Cardiac ventricle fibroblast (primary cell): ENCODE measurements around the gene PRICKLE1. TPM values are rescaled to one million over a fixed set of nuclear protein-coding genes. Genes with fewer than 3 reads are reported as not detected.

Experiments used
- total RNA-seq: library from RNA; depleted of rRNA; stranded (reverse); fragments of >200 nt; gene quantifications from 2 replicates; pipeline ENCODE4 v1.2.3, GENCODE V29; 2015

PRICKLE1 gene
- 12.3 and 16.7 TPM in 2 replicates for total RNA-seq

GRCh38 chr12:42589465-42590329 is at the start of gene PRICKLE1:
PRICKLE1 (minus strand) TSS chr12:42589746; CDS start chr12:42472516, 117,230 bp downstream.

